Ovary (tissue), 3 donors: ENCODE results near the gene PNPLA3.

Experiments
- EP300 ChIP-seq: sonication (generic); formaldehyde crosslinking; IDR thresholded peaks from one replicate; pipeline ENCODE4 v1.6.1; 2017; ENCODE audit warnings: antibody characterized with exemption
- POLR2A ChIP-seq: fragments of 450-650 bp; IDR thresholded peaks from one replicate; pipeline ENCODE4 v1.6.1; 2017; ENCODE audit warnings: antibody characterized with exemption, mild to moderate bottlenecking, moderate library complexity
- TF ChIP-seq, protein P1 (sequence below), 3 donors: fragments of 450-650 bp in 2 of 3; fragments of 200-600 bp in 1 of 3; IDR thresholded peaks; one replicate each; pipeline versions ENCODE4 v1.5.1 to v1.8.0; 2016 to 2022; ENCODE audit warnings: antibody characterized with exemption in 3 of 3, mild to moderate bottlenecking in 1 of 3
- donor health status: DM: no; HTN: no; CAD: no.

DNA sequence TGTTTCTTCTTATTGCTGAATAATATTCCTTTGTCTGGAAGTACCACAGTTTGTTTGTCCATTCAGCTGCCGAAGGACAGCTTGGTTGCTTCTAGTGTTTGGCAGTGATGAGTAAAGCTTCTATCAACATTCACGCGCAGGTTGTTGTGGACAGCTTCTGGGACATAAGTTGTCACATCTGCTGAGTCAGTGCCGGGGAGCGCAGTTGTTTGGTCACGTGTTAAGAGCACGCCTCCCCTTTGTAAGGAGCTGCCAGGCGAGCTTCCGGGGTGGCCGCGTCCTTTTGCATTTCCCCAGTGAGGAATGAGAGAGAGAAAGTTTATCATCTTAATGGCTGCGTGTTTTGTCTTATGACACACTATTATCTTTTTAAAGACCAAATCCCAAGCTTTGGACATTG, 61.9 kb downstream of the PNPLA3 start:
- TF ChIP-seq EP300 = no peak
- TF ChIP-seq POLR2A = no peak
- TF ChIP-seq, protein P1, sequence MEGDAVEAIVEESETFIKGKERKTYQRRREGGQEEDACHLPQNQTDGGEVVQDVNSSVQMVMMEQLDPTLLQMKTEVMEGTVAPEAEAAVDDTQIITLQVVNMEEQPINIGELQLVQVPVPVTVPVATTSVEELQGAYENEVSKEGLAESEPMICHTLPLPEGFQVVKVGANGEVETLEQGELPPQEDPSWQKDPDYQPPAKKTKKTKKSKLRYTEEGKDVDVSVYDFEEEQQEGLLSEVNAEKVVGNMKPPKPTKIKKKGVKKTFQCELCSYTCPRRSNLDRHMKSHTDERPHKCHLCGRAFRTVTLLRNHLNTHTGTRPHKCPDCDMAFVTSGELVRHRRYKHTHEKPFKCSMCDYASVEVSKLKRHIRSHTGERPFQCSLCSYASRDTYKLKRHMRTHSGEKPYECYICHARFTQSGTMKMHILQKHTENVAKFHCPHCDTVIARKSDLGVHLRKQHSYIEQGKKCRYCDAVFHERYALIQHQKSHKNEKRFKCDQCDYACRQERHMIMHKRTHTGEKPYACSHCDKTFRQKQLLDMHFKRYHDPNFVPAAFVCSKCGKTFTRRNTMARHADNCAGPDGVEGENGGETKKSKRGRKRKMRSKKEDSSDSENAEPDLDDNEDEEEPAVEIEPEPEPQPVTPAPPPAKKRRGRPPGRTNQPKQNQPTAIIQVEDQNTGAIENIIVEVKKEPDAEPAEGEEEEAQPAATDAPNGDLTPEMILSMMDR (IDR thresholded peaks at IDR 0.05) = no peak
